ENCODE data around the gene CCAR1.
"Not testable (repeated sequence)": the region's sequence is repeated elsewhere in the genome, so short reads cannot be mapped to it uniquely, and the experiment has no call there.

CCAR1 gene

DNA sequence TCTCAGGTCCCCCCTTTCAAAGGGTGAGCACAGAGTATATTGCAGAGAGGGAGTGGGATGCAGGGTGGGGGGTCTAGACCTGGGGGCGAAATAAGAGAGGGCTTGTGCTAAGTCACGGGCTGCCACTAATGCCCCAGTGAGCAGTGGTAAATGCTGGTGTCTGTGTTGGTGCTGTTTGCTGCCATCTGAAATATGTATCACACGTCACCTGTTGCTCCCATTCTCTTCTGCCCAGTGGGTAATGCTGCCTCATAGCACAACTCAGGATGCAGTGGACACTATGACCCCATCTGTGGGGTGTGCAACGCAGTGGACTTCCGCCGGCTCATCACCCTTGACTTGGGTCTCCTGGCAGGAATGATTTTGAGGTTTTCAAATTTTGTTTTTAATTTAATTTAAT is 108.9 kb downstream of the CCAR1 start:
- no peak overlapping the region for H3K4me3 ChIP-seq (ENCODE audit: low read length)
- H3K36me3 ChIP-seq (ENCODE audit: control insufficient read depth, insufficient read depth, low read length, severe bottlenecking), result no peaks in the 10 kb centered on the region
- H3K9me3 ChIP-seq (ENCODE audit: control insufficient read depth, low read length), result peaks cover 3% of the 10 kb centered on the region
- peaks cover 2% of the 10 kb centered on the region for H3K4me1 ChIP-seq (ENCODE audit: control insufficient read depth, insufficient read depth, low read length)
- H3K9ac ChIP-seq (ENCODE audit: low read length), result no peak overlapping the region
- peaks cover 24% of the 10 kb centered on the region for H3K27me3 ChIP-seq (replicated peaks; ENCODE audit: control insufficient read depth, insufficient read depth, low read length)
- no peak for DNase-seq (ENCODE audit: low read depth)

DNA sequence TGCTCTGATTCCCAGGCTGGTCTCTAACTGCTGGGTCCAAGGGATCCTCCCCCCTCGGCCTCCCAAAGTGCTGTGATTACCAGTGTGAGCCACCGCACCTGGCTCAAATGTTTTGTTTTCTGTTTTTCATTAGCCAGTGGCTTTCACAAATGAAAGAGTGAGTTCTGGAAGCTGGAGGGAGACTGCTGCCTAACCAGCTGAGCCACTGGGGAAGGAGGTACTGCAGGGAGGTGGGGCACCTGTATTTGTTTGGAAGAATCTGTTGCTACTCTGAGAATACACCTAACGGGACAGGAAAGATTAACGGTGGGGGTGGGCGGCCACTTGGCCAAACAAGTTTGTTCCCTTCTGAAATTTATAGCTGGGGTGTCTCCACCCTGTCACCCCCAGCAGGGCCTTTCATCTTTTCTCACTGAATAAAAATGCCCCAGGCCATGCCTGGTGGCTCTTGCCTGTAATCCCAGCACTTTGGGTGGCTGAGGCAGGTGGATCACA is 111.0 kb downstream of the CCAR1 start:
- Histone ChIP-seq H3K27me3 (replicated peaks; ENCODE audit: control insufficient read depth, insufficient read depth, low read length) (peaks cover 18% of the 10 kb centered on the region), H3K4me3 (ENCODE audit: low read length) (no peak overlapping the region), H3K36me3 (ENCODE audit: control insufficient read depth, insufficient read depth, low read length, severe bottlenecking) (no peaks in the 10 kb centered on the region), H3K9me3 (ENCODE audit: control insufficient read depth, low read length) (peaks cover 3% of the 10 kb centered on the region), H3K9ac (ENCODE audit: low read length) (no peak overlapping the region), H3K4me1 (ENCODE audit: control insufficient read depth, insufficient read depth, low read length) (no peaks in the 10 kb centered on the region)
- no peak for DNase-seq (ENCODE audit: low read depth)

DNA sequence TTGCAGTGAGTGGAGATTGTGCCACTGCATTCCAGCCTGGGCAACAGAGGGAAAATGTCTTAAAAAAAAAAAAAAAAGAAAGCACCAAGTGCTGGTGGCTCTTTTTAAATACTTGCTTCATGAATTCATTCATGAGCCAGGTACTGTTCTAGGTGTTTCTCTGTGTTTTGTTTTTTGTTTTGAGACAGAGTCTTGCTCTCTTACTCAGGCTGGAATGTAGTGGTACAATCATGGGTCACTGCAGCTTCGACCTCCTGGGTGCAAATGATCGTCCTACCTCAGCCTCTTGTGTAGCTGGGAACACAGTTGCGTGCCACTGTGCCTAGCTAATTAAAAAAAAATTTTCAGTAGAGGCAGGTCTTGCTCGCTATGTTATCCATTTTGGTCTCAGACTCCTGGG is 111.6 kb downstream of the CCAR1 start:
- DNase-seq (ENCODE audit: low read depth), result no peak
- Histone ChIP-seq H3K9me3 (ENCODE audit: control insufficient read depth, low read length) (peaks cover 3% of the 10 kb centered on the region), H3K4me3 (ENCODE audit: low read length) (no peak overlapping the region), H3K4me1 (ENCODE audit: control insufficient read depth, insufficient read depth, low read length) (no peaks in the 10 kb centered on the region), H3K36me3 (ENCODE audit: control insufficient read depth, insufficient read depth, low read length, severe bottlenecking) (no peaks in the 10 kb centered on the region), H3K9ac (ENCODE audit: low read length) (no peak overlapping the region), H3K27me3 (replicated peaks; ENCODE audit: control insufficient read depth, insufficient read depth, low read length) (peaks cover 18% of the 10 kb centered on the region)

DNA sequence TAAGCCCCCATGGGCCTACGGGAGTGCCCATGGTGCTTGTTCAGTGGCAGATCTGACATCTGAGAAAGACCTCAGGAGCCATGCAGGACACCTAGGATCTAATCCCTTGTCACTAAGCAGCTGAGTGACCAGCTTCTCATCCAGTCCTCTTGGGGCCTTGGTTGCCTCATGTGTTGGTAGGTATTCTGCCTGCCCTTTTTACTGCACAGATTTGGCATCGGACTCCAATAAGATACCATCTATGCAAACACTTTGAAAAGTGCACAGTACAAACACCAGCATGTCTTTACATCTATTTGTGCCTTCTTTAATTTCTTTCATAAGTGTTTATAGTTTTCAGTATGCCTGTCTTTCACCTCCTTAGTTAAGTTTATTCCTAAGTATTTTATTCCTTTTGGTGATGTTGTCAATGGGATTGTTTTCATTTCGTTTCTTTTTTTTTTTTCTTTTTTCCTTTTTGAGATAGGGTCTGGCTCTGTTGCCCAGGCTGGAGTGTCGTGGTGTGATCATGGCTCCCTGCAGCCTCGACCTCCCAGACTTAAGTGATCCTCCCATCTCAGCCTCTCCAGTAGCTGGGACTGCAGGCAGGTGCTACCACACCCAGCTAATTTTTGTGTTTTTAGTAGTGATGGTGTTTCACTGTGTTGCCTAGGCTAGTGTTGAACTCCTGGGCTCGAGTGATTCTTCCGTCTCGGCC is 116.7 kb downstream of the CCAR1 start:
- Histone ChIP-seq H3K27me3 (replicated peaks; ENCODE audit: control insufficient read depth, insufficient read depth, low read length) (peaks cover 7% of the 10 kb centered on the region), H3K9me3 (ENCODE audit: control insufficient read depth, low read length) (peaks cover 3% of the 10 kb centered on the region), H3K4me3 (ENCODE audit: low read length) (no peak overlapping the region), H3K9ac (ENCODE audit: low read length) (no peak overlapping the region), H3K4me1 (ENCODE audit: control insufficient read depth, insufficient read depth, low read length) (no peaks in the 10 kb centered on the region), H3K36me3 (ENCODE audit: control insufficient read depth, insufficient read depth, low read length, severe bottlenecking) (no peaks in the 10 kb centered on the region)
- DNase-seq (ENCODE audit: low read depth), result no peak

DNA sequence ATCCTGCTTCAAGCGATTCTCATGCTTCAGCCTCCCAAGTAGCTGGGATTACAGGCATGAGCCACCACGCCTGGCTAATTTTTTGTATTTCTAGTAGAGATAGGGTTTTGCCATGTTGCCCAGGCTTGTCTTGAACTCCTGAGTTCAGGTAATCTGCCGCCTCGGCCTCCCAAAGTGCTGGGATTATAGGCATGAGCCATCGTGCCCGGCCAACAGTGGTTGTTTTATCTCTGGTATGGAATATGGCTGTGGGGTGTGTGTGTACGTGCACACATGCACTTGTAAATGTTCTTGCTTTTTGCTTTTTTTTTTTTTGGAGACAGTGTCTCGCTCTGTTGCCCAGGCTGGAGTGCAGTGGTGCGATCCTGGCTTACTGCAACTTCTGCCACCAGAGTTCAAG is 119.6 kb downstream of the CCAR1 start:
- H3K27me3 ChIP-seq (replicated peaks; ENCODE audit: control insufficient read depth, insufficient read depth, low read length); H3K36me3 ChIP-seq (ENCODE audit: control insufficient read depth, insufficient read depth, low read length, severe bottlenecking); H3K9me3 ChIP-seq (ENCODE audit: control insufficient read depth, low read length); H3K4me1 ChIP-seq (ENCODE audit: control insufficient read depth, insufficient read depth, low read length); H3K4me3 ChIP-seq (ENCODE audit: low read length); DNase-seq (ENCODE audit: low read depth); H3K9ac ChIP-seq (ENCODE audit: low read length): not testable (repeated sequence)
